Panc1 (cell line): ENCODE results near the gene DDX10.

ENCODE experiments used
- TF ChIP-seq, protein P1 (sequence below): fragments of 450-650 bp; IDR thresholded peaks from 2 replicates; pipeline ENCODE4 v1.5.1; 2017; ENCODE audit warnings: mild to moderate bottlenecking
- TF ChIP-seq, protein P2 (sequence below), 2 experiments: IDR thresholded peaks; 2 replicates each; pipeline ENCODE4 v1.6.1; 2011 to 2012; ENCODE audit warnings: low read depth in 2 of 2, control low read depth in 1 of 2, low read length in 1 of 2, mild to moderate bottlenecking in 1 of 2, moderate library complexity in 1 of 2; ENCODE audit not compliant: insufficient read depth in 1 of 2

DNA sequence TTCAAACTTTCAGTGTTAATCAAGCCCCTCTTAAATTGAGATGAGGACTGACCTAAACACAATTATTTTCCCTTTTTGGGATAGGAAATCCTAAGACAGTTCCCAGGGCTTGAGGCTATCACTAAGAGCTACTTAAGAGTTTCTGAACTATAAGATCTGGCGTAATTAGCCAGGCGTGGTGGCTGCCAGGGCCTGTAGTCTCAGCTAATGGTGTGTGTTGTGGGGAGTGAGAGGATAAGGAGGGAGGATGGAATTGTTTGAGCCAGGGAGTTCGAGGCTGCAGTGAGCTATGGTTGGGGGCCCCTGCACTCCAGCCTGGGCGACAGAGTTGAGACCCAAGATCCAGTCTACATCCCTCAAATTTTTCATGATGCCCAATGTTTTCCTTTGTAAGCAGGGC lies 47.8 kb upstream of the DDX10 start:
- TF ChIP-seq, protein P1, sequence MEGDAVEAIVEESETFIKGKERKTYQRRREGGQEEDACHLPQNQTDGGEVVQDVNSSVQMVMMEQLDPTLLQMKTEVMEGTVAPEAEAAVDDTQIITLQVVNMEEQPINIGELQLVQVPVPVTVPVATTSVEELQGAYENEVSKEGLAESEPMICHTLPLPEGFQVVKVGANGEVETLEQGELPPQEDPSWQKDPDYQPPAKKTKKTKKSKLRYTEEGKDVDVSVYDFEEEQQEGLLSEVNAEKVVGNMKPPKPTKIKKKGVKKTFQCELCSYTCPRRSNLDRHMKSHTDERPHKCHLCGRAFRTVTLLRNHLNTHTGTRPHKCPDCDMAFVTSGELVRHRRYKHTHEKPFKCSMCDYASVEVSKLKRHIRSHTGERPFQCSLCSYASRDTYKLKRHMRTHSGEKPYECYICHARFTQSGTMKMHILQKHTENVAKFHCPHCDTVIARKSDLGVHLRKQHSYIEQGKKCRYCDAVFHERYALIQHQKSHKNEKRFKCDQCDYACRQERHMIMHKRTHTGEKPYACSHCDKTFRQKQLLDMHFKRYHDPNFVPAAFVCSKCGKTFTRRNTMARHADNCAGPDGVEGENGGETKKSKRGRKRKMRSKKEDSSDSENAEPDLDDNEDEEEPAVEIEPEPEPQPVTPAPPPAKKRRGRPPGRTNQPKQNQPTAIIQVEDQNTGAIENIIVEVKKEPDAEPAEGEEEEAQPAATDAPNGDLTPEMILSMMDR: no peak
- TF ChIP-seq, protein P2, sequence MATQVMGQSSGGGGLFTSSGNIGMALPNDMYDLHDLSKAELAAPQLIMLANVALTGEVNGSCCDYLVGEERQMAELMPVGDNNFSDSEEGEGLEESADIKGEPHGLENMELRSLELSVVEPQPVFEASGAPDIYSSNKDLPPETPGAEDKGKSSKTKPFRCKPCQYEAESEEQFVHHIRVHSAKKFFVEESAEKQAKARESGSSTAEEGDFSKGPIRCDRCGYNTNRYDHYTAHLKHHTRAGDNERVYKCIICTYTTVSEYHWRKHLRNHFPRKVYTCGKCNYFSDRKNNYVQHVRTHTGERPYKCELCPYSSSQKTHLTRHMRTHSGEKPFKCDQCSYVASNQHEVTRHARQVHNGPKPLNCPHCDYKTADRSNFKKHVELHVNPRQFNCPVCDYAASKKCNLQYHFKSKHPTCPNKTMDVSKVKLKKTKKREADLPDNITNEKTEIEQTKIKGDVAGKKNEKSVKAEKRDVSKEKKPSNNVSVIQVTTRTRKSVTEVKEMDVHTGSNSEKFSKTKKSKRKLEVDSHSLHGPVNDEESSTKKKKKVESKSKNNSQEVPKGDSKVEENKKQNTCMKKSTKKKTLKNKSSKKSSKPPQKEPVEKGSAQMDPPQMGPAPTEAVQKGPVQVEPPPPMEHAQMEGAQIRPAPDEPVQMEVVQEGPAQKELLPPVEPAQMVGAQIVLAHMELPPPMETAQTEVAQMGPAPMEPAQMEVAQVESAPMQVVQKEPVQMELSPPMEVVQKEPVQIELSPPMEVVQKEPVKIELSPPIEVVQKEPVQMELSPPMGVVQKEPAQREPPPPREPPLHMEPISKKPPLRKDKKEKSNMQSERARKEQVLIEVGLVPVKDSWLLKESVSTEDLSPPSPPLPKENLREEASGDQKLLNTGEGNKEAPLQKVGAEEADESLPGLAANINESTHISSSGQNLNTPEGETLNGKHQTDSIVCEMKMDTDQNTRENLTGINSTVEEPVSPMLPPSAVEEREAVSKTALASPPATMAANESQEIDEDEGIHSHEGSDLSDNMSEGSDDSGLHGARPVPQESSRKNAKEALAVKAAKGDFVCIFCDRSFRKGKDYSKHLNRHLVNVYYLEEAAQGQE (IDR thresholded peaks at IDR 0.05; ENCODE audit: insufficient read depth in 1 of 2, low read depth in 2 of 2, low read length in 1 of 2): no peak
